OCI-LY3 (cell line): ENCODE results near the gene LRRC4C.

Experiments
- H2AFZ ChIP-seq: fragments of 200-600, 300-600 bp; shearing (Covaris generic); 2 replicates; pipeline ENCODE4 v1.6.0; 2014; ENCODE audit warnings: antibody characterized with exemption, low read depth, low read length
- H3K27ac ChIP-seq: fragments of 200-600, 300-600 bp; sonication (generic); 2 replicates; pipeline ENCODE4 v1.5.1; 2014; ENCODE audit warnings: mild to moderate bottlenecking, low read length, moderate library complexity, mixed read lengths
- H3K27me3 ChIP-seq: fragments of 200-600, 300-600 bp; sonication (generic); 2 replicates; pipeline ENCODE4 v1.6.1; 2014; ENCODE audit warnings: low read depth, low read length, mixed read lengths
- H3K36me3 ChIP-seq: fragments of 200-600, 300-600 bp; sonication (generic); replicated peaks from 2 replicates; pipeline ENCODE3; 2014; ENCODE audit warnings: low read depth, low read length, mixed read lengths
- H3K4me1 ChIP-seq: fragments of 300-600, 200-600 bp; sonication (generic); 2 replicates; pipeline ENCODE4 v1.6.1; 2014; ENCODE audit warnings: low read length, mixed read lengths
- H3K4me2 ChIP-seq: fragments of 200-600, 300-600 bp; sonication (generic); 2 replicates; pipeline ENCODE4 v1.6.1; 2014; ENCODE audit warnings: low read length, mixed read lengths
- H3K4me3 ChIP-seq: fragments of 300-600, 200-600 bp; sonication (generic); 2 replicates; pipeline ENCODE4 v1.5.1; 2014; ENCODE audit warnings: antibody characterized with exemption, mild to moderate bottlenecking, low read length, moderate library complexity
- H3K79me2 ChIP-seq: fragments of 300-600, 200-600 bp; shearing (Covaris generic); 2 replicates; pipeline ENCODE4 v1.6.1; 2014; ENCODE audit warnings: mild to moderate bottlenecking, low read length, mixed read lengths
- H3K9ac ChIP-seq: fragments of 300-600, 200-600 bp; shearing (Covaris generic); 2 replicates; pipeline ENCODE4 v1.6.0; 2014; ENCODE audit warnings: mild to moderate bottlenecking, low read length, moderate library complexity
- H3K9me3 ChIP-seq: fragments of 200-600, 300-600 bp; shearing (Covaris generic); 2 replicates; pipeline ENCODE4 v1.6.1; 2014; ENCODE audit warnings: low read length, mixed read lengths; ENCODE audit not compliant: insufficient read depth
- H4K20me1 ChIP-seq: fragments of 200-600, 300-600 bp; sonication (generic); 2 replicates; pipeline ENCODE4 v1.6.1; 2016; ENCODE audit warnings: low read length, mixed read lengths; ENCODE audit not compliant: insufficient read depth
- CTCF ChIP-seq: fragments of 200-600, 300-600 bp; sonication (generic); IDR thresholded peaks from 2 replicates; pipeline ENCODE4 v1.5.1; 2014; ENCODE audit warnings: antibody characterized with exemption, low read length, low read depth
- EZH2phosphoT487 ChIP-seq: fragments of 200-600 bp; shearing (Covaris generic); IDR thresholded peaks from 2 replicates; pipeline ENCODE4 v1.6.1; 2018; ENCODE audit warnings: antibody characterized with exemption, mixed run types, low read depth

Gene LRRC4C

GRCh38 chr11:40491341-40491740, 968.1 kb downstream of the LRRC4C start:
- H3K27me3 ChIP-seq: no peaks in the 10 kb centered on the region
- no peak overlapping the region for H3K4me3 ChIP-seq
- no peaks in the 10 kb centered on the region for H3K79me2 ChIP-seq

GRCh38 chr11:40467771-40468170, 991.7 kb downstream of the LRRC4C start:
- Histone ChIP-seq H2AFZ (no peak overlapping the region), H3K4me2 (no peak overlapping the region), H3K27ac (no peak overlapping the region), H3K27me3 (no peaks in the 10 kb centered on the region), H3K36me3 (no peaks in the 10 kb centered on the region), H3K4me3 (no peak overlapping the region), H3K79me2 (no peaks in the 10 kb centered on the region), H3K9me3 (no peaks in the 10 kb centered on the region), H3K4me1 (peaks cover 4% of the 10 kb centered on the region; the same call in 1 of the 2 replicates), H4K20me1 (no peaks in the 10 kb centered on the region), H3K9ac (no peak overlapping the region)
- TF ChIP-seq CTCF (no peak), EZH2phosphoT487 (no peak)

More at GRCh38 chr11:40491341-40491740, 968.1 kb downstream of the LRRC4C start:
- Histone ChIP-seq H3K4me2 (no peak overlapping the region), H2AFZ (no peak overlapping the region), H3K36me3 (no peaks in the 10 kb centered on the region), H3K9ac (no peak overlapping the region), H4K20me1 (no peaks in the 10 kb centered on the region), H3K4me1 (no peaks in the 10 kb centered on the region), H3K9me3 (no peaks in the 10 kb centered on the region), H3K27ac (no peak overlapping the region)
- TF ChIP-seq EZH2phosphoT487 (no peak), CTCF (no peak)

GRCh38 chr11:40445391-40445790, 1014.1 kb downstream of the LRRC4C start:
- no peak for TF ChIP-seq EZH2phosphoT487
- no peak for TF ChIP-seq CTCF
- Histone ChIP-seq H3K36me3 (no peaks in the 10 kb centered on the region), H3K4me1 (no peaks in the 10 kb centered on the region), H3K79me2 (no peaks in the 10 kb centered on the region), H3K4me2 (no peak overlapping the region), H3K9ac (no peak overlapping the region), H3K9me3 (no peaks in the 10 kb centered on the region), H3K27ac (no peak overlapping the region), H3K4me3 (no peak overlapping the region), H2AFZ (no peak overlapping the region), H4K20me1 (no peaks in the 10 kb centered on the region), H3K27me3 (no peaks in the 10 kb centered on the region)

- no peaks in the 10 kb centered on the region for H3K27me3 ChIP-seq
- H3K9ac ChIP-seq: no peak overlapping the region
- H2AFZ ChIP-seq: no peak overlapping the region
- H3K4me2 ChIP-seq: no peak overlapping the region
- no peak overlapping the region for H3K4me3 ChIP-seq
- no peaks in the 10 kb centered on the region for H3K36me3 ChIP-seq
- H3K79me2 ChIP-seq: no peaks in the 10 kb centered on the region
- H3K9me3 ChIP-seq: no peaks in the 10 kb centered on the region
- no peaks in the 10 kb centered on the region for H3K4me1 ChIP-seq
- no peak overlapping the region for H3K27ac ChIP-seq
- no peak for TF ChIP-seq CTCF
- TF ChIP-seq EZH2phosphoT487: no peak
- no peaks in the 10 kb centered on the region for H4K20me1 ChIP-seq
These were observed 1015.3 kb downstream of the LRRC4C start for GRCh38 chr11:40444151-40444550.
